ENCODE measurements around the gene HDC.

Gene HDC

DNA sequence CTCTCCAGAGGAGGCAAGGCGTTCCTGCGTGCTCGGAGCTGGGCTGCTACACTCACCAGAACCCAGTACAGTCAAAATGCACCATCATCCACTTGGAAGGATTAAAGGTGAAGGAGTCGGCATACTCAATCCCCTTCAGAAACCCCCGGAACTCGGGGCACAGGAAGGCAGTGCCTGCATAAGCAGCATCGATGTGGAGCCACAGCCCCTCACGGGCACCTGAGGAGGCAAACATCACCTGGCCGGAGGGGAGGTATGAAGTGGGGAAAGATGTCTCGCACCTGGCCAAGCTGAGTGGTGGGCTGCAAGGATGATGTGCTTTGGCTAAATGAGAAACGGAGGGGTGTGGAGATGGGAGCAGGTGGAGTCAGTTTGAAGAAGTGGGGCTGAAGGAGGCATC, 13.0 kb downstream of the HDC start:
- no peak for DNase-seq (ENCODE audit: low spot score)

DNA sequence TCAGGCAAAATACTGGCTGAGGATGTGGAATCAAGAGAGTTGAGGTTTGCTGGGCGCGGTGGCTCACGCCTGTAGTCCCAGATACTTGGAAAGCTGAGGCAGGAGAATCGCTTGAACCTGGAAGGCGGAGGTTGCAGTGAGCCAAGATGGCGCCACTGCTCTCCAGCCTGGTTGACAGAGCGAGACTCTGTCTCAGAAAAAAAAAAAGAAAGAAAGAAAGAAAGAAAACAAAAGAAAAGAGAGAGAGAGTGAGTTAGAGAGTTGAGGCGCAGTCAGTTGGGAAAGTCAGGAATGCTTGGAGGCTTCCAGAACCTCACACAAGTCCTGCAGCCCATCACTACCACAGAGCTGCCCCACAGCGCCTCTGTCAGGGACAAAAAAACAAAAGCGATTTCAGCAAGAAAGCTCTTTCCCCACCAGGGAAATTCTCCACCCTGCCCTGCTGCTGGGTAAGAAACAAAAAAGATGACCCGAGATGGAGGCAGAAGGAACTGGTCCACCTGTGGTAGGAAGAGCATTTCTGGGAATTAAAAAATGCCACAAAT, 13.8 kb downstream of the HDC start:
- DNase-seq (ENCODE audit: low spot score), result no peak

DNA sequence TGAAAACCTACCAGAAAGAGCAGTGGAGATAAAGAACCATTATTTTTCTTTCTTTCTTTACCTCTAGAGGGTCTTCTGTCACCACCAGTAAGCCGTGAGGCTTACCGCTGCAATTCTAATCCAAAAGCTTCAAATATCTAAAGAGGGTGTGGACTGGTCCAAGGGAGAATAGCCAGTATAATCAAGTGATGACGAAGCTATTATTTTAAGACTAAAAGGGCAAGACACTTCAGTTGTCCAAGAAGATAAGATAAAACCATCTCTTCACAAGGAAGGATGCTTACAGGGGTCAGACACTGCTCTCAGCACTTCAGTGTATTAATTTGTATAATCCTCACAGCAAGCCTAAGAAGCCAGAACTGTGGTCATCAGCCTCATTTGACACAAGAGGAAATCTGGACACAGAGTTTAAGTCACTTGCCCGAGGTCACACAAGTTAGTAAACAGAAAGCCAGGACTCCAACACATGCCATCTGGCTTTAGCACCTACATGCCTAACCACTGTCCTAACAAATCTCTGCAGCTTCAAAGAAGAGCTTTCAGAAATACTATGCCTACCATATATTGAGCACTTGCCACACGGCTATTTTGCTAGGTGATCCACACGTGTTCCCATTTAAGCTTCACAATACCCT, 14.6 kb downstream of the HDC start:
- DNase-seq (ENCODE audit: low spot score), result no peak

DNA sequence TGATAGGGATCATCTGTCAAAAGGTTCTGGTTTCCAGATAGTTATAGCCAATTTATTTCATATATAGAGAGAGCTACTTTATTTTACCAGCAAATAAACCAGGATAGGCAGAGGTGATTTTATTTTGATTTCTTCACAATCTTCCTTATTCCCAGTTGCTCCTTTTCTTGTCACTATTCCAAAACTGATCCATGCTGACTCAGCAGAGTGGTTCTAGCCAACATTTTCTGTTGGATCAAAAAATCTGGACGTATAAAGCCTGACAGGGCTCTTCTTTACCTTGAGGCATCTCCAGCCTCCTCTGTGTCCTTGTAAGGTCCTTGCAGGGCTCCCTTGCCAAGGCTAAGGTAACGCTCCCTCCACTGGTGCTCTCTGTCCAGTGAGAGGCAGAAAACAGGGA, 15.8 kb downstream of the HDC start:
- DNase-seq (ENCODE audit: low spot score), result no peak

DNA sequence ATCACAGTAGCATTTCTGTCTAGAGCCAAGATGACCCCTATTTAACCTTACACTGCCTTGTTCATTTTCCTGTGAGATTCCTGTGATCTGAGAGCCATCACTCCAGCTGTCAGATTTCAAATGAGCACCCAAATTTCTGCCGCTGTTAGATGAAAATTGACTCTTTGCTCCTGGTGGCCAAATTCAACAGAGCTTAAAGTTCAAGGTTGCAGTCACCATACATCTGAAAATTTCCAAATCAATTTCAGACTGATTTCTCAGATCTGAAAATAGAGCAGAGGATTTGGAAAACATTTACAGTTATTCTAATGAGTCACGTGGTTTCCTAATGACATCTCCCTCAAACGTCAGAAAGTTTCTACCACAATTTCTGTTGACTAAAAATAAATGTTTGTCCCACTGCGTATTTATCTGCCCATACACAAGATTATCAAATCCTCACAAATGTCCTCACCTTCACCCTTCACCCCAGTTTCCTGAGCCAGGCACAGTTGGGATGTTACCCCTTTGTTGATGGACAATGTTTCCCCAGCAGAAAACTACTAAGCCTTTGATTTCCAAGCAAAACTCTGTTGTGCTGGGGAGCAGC, 16.4 kb downstream of the HDC start:
- no peak for DNase-seq (ENCODE audit: low spot score)

DNA sequence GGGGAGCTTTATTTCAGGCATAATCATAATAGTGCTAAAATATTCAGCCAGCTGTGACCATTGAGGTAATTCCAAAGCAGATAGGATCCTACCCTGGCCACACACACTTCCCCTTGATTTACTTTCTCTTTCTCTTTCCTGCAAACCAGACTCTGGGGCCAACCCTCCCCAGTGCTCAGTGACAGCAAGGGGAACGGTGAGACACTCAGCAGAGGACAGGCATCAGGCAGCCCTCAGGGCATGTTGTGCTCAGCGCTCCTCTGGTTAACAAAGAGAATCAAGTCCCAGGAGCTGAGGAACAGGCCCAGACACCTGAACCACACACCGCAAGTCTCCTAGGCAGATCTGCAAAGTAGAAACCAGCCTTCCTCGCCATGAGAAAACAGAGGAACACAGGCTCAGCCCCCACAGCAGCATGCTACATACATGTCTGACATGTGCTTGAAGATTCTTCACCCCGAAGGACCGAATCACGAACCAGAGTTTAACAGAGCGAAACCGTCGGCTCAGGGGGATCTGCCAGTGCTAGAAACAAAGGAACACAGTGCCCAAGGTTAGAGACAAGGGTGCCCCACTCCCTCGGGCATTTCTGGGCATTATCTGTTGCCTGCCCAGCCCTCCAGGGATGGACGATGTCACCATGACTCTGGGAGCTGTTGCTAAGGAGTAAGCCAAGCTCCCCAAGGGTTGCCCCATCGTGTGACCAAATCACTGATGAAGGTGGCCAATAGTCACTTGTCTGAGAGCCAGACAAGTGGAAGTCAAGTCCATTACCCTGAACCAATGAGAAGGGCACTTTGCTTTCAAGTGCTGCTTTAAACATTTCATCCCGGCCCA, 17.5 kb downstream of the HDC start:
- no peak for DNase-seq (ENCODE audit: low spot score)

DNA sequence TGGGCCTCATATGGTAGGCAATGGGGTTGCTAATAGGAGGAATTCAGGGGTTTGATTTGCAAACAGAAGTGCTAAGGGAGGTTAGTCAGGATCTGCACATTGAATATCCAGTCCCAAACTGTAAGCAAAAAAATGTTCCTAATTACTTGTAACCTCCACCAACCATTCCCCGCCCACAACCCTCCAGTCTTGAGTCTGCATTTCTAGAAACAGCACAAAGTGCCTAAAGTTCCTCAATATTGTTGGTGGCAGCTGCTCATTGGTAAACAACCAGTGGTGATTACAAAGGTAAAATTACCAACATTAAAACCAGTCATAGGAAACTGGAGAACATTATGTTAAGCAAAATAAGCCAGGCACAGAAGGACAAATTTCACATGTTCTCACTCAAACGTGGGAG, 18.9 kb downstream of the HDC start:
- DNase-seq (ENCODE audit: low spot score), result no peak

DNA sequence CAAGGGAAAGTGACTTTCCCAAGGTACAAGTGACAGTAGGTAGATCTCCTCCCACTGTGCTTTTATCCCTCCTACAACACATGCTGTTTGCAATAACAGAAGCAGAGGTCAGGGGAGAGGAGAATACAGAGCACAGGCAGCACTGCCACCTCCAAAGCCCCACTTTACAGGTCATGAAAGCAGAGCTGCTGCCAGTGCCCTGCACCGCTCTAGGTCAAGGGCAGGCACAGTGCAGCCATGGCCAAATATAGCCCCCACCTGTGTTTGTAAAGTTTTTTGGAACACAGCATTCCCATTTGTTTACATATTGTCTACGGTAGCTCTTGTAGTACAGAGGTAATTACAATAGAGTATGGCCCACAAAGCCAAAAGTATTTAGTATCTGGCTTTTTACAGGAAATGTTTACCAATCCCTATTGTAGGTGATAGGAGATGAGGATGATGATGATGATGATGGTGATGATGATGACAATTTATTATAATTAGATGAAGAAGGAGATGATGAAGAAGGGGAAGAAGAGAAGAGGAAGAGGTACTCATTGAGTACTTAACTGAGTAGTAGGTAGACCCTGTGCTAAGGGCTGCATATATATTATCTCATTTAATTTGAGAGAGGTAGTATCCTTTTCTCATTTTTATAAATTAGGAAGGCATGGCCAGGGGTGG, 20.4 kb downstream of the HDC start:
- no peak for DNase-seq (ENCODE audit: low spot score)

DNA sequence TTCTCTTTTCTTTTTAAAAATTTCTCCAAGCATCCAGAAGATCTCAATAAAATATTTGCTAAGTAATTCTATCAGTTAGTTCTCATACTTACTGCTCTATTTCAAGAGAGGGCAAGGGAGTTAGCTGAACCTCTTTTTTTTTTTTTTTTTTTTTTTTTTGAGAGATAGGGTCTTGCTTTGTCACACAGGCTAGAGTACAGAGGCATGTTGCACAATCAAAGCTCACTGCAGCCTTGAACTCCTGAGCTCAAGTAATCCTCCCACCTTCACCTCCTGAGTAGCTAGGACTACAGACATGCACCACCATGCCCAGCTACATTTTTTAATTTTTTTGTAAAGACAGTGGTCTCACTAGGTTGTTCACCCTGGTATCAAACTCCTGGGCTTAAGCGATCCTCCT, 21.4 kb downstream of the HDC start:
- DNase-seq (ENCODE audit: low spot score), result no peak

DNA sequence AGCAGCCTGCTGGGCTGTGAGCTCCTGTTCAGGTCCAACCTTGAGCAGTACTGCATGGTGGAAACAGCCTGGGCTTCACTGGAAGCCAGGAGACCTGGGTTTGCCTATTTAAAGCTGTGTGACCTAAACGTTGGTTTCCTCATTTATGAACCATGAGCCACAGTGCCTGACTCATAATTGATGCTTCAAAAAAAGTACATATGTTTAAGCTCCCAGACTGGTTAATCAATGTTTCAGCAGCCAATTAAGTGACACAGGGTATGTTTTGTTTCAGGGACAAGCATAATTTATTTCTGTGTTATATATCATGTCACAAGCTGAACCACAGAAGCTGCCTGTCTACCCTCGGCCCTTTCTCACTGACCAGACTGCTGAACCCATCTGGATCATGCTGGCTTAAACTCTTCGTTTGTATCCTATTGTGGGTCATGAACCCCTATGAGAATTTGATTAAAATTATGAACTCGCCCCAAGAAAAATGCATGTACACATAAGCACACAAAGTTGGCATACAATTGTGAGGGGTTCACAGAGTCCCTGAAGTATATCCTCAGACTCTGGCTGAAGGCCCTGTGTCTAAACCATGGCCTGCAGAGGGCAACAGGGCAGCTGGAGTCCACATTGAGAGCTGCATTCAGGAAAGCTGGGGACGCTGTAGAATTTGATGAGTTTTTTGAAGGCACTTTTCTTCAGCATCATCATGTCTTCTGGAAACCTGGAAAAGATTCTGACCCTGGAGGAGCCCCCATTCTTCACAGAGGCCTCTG, 23.7 kb downstream of the HDC start:
- DNase-seq (ENCODE audit: low spot score), result no peak

DNA sequence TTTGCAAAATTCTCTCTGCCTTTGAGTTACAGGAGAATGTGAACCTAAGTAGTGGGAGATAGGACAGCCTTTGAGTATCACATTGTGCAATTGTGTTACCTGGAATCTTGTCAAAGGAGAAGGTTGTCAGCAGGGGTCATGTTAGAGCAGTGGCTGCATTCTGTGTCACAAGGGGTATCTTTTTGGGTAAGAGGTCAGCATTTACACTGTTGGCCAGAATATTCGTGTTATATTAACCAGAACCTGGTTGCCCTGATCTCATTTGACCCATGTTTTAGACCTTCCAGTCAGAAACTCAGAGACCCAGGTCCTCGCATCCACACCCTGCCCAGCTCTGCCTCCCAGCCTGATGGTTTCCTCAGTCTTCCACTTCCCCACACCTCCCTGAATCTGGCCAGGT, 27.3 kb downstream of the HDC start:
- DNase-seq (ENCODE audit: low spot score), result no peak

DNA sequence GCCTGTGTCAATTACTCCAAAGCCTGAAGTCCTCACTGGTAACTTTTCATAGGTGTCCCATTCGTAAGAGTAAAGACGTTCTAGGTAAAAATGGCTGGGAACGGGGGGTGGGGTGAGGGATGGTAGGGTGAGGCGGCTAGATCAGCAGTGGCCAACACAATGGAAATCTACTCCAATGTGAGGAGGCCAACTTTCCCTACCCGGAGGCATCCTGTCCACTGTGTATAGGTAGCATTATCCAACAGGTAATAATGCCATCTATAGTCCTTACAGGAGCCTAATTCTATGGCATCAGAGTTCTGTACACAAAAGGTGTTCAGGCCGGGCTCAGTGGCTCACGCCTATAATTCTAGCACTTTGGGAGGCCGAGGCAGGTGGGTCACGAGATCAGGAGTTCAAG, 29.1 kb downstream of the HDC start:
- no peak for DNase-seq (ENCODE audit: low spot score)

DNA sequence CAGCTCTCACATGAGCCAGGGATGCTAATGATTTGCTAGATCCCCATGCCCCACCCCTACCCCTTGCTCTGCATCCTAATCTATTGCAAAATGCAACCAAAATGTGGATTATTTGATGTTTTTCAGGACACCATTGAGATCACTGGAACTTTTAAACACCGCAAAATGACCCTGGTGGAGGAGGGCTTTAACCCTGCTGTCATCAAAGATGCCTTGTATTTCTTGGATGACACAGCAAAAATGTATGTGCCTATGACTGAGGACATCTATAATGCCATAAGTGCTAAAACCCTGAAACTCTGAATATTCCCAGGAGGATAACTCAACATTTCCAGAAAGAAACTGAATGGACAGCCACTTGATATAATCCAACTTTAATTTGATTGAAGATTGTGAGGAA, 29.7 kb downstream of the HDC start:
- no peak for DNase-seq (ENCODE audit: low spot score)

DNA sequence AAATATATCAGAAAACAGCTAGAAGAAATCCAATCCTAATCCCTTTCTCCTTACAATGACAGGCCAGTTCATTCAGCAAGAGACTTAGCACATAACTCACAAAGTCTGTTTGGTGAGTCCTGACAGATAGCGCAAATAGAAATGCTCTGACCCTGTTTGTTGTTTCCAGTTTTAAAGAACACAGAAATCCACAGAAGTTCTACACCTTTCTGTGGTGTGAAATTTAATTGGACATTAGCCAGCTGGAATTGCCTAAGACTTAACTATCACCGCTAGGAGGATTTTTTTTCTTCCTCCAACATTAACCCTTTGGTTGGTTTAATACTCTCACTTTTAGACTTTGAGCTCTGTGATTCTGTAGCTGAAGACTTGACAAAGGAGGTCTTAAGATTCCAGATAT, 30.8 kb downstream of the HDC start:
- DNase-seq (ENCODE audit: low spot score), result no peak

DNA sequence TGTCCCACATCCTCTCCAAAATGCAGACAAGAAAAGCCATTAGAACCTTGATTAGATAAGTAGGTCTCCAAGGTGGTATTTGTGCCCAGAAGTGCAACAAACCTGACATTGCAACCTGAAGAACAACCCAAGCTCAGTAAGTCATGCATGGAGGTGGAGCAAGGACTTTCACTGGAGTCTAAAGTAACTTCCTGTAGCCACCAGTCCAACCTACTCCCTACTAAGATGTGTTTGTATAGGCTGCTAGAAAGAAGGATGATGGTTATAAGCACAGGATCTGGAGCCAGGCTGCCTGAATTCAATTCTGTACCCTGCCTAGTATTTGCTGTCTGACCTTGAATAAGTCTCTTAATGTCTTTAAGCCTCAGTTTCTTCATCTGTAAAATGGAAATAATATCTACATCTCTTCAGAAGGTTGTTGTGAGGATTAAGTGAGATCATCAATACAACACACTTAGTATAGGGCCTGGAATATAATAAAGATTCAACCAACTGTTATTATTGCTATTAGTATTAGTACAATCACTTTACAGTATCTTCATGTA, 32.3 kb downstream of the HDC start:
- no peak for DNase-seq (ENCODE audit: low spot score)

DNA sequence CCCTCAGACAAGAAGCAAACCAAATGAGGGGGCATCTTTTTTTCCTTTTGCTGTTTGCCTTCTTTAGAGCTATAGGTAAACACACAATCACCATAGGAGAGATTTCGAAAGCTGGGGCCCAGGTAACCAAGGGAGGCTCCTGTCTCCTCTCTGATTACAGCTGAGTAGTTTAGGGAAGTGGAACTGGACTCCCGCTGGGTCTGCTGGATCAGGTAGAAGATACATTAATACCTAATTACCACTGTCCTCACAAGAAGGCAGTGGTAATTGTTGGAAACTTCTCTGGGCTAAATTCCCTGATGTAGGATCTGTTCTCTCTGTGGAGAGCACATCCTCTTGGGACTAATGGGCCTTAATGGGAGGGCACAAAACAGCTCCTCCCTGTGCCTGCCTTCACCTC, 32.7 kb downstream of the HDC start:
- no peak for DNase-seq (ENCODE audit: low spot score)

DNA sequence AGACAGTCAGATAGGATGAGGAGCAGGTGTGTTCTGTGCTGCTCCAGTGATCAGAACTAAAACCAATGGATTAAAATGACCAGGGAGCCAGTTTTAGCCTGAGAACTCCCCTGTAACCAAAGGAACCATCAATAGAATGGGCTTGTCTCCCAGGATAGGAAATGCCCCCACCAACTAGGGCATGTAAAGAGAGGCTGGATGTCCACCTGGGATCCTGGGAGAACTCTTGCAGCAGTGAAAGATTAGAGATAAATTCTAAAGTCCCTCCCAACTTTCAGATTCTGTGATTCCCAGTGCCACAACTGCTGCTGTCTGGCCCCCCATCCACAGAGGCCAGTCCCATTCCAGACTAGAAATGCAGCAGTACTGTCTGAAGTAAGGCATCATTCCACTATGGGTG, 33.8 kb downstream of the HDC start:
- no peak for DNase-seq (ENCODE audit: low spot score)

DNA sequence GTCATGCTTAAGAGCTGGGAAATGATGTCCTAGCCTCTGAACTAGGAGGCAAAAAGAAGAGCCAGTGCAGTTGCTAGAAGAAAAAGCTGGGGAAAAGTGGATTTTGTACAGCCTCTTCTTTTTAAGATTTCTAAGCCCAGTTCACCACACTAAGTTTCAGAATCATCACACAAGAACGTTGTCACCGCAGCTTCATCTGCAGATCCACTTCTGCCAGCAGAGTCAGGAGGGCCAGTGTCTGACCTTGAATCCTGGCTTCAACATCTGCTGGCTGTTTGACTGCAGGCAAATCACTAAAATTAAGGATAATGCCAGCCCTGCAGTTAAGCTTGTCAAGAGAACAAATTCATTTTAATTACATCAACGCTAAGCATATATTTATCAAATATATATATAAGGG, 36.2 kb downstream of the HDC start:
- DNase-seq (ENCODE audit: low spot score), result no peak

DNA sequence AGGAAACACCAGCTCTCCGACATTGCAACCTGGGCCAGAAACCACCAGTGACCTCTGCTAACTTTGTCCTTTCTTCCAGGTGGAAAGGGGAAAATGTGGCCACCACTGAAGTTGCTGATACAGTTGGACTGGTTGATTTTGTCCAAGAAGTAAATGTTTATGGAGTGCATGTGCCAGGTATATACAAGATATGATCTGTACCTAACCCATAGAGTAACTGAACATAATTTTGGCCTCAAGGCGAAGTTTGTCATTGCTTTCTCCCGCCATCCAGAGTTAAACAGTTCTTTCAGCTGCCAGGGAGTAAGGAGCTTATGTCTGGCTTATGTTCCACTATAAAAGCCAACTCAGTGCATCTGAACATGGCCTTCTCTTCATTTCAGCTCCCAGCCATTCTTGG, 36.7 kb downstream of the HDC start:
- DNase-seq (ENCODE audit: low spot score), result no peak

DNA sequence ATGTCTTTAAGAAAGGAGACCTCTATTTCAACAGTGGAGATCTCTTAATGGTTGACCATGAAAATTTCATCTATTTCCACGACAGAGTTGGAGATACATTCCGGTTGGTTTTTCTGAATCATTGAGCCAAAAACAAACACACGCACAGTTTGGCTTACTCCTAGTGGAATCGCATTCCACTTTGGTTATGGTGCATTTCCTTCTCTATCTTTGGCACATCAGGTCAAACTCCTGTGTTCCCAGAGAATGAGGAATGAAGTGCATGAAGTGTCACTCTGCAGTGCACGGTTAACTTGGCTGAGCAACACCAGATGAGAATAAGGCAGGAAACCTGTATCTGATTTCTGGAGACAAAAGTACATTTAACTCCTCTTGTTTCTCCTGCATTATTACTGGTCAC, 38.5 kb downstream of the HDC start:
- DNase-seq (ENCODE audit: low spot score), result no peak

DNA sequence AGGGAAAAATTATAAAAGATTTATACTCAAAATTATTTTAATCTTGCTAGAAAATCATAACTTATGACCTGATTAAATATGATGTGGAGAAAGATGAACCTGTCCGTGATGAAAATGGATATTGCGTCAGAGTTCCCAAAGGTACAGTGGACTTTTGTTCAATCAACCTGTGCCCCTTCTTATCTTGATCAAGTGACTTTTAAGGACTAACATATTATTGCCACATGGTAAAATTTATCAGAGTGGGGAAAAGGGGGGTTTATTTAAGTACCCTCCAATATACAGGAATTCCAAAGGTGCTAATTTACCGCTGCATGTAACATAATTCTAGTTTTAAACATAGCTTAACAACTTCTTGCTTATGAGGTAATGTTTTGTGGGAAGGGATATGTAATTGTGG, 39.6 kb downstream of the HDC start:
- DNase-seq (ENCODE audit: low spot score), result no peak

DNA sequence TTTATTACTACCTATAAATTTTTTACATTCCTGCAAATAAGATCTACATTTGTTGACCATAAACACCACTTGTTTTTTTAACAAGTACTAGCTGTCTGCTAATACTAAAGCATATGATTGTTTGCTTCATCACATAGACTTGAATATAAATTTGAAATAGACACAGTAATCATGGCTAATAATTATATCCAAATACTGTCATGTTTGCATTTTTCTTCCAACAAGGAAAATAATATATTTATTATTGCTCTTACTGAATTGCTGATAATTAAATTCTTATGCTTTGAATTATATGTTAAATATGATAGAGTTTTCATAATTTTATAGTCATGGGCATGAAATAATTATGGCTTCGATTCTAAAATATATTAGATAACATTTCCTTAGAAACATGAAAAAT, 40.5 kb downstream of the HDC start:
- no peak for DNase-seq (ENCODE audit: low spot score)

Measured in hematopoietic multipotent progenitor cell treated with erythropoietin and hydrocortisone succinate and interleukin-3 and kit ligand, for 17 days (in vitro differentiated cells).